GM19240 (cell line): Measurements from ENCODE around the gene ADRA2B.
"Not testable (repeated sequence)": the region's sequence is repeated elsewhere in the genome, so short reads cannot be mapped to it uniquely, and the experiment has no call there.

Experiments used
- DNase-seq: peaks from one replicate; pipeline ENCODE4 v3.0.0; 2011; ENCODE audit warnings: low spot score; ENCODE audit not compliant: insufficient read length

ADRA2B gene

GRCh38 chr2:96071087-96071976, 45.0 kb downstream of the ADRA2B start:
- DNase-seq, result not testable (repeated sequence)

DNA sequence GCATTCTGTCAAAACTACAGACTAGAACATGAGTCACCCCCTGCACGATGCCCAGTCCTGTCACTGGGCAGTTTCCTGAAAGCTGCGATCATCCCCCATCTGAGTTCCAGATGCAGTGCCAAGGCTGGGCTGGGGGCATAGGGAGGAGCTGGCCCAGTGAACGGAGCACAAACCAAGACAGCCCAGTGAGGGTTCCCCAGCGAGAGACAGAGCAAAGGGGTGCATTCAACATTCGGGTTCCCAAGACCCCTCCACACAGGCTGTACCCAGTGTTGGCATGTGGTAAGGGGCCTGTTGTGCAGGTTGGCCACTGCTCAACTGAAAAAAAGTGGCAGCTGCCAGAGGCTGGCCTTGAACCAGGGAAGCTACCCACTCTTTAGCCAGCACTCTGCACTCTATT, 46.0 kb downstream of the ADRA2B start:
- DNase-seq, result not testable (repeated sequence)

GRCh38 chr2:96069878-96070277, 46.5 kb downstream of the ADRA2B start:
- not testable (repeated sequence) for DNase-seq

GRCh38 chr2:96067902-96068581, 48.3 kb downstream of the ADRA2B start:
- not testable (repeated sequence) for DNase-seq

GRCh38 chr2:96067098-96067660, 49.2 kb downstream of the ADRA2B start:
- not testable (repeated sequence) for DNase-seq

GRCh38 chr2:96066511-96066910, 49.9 kb downstream of the ADRA2B start:
- not testable (repeated sequence) for DNase-seq

DNA sequence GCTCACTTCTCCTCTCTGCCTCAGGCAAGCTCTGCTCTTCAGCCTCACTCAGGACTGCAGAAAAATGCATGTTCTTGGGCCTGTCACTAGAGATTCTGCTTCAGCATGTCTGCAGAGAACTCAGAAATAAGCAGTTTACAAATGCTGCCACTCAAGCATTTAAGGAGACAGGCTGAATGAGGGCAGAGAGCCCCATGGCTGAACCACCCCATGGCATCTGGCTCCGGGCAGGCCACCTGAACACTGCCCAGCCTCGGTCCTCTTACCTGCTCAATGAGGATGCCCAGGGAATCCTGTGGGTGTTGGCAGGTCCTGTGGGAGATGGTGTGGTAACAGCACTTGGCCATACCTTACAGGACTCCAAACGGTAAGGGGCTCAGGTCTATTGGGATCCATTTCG, 50.4 kb downstream of the ADRA2B start:
- DNase-seq, result not testable (repeated sequence)

DNA sequence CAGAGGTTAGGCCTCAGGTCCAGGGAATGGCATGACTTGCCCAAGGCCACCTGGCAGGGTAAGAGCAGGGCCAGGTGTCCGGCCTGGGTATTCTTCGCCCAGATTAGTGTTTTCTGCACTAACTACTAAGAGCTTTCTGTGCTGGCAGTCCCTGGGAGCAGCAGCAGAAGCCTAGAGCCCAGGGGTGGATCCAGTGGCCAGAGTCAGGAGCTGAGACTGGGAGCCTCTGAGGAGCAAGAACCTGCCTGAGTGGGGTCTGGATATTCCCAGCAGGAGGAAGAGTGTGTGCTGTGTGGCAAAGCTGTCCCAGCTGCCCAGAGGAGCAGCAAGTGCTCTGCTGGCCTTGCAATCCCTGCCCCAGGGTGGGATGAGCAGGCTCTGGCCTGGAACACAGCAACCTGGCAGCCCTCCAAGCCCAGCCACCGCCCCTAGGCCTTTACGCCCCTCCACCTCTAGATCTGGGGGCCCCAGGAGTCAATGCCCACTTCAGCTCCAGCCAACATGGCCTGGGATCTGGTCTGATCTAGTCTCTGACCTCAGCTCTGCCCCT, 50.9 kb downstream of the ADRA2B start:
- DNase-seq, result no peak

GRCh38 chr2:96064760-96065159, 51.6 kb downstream of the ADRA2B start:
- not testable (repeated sequence) for DNase-seq

DNA sequence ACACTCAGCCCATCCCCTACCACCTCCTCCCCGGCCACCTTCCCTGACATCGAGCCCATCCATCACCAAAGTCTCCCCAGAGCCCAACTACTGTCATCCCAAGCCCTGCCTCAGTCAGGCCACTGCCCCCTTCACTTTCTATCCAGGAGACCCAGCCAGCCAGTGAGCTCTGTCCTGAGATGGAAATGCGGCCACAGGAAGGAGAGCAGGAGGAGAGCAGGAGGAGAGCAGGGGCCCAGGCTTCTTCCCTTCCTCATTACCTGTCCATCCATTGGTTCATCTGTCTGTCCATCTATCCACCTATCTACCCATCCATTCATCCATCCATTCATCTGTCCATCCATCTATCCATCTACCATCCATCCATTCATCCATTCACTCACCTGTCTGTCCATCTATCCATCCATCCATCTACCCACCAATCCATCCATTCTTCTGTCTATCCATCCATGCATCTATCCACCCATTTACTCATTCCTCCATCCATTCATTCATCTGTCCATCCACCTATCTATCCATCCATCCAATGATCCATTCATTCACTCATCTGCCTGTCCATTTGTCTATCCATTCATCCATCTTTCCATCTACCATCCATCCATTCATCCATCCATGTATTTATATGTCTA, 52.2 kb downstream of the ADRA2B start:
- not testable (repeated sequence) for DNase-seq

DNA sequence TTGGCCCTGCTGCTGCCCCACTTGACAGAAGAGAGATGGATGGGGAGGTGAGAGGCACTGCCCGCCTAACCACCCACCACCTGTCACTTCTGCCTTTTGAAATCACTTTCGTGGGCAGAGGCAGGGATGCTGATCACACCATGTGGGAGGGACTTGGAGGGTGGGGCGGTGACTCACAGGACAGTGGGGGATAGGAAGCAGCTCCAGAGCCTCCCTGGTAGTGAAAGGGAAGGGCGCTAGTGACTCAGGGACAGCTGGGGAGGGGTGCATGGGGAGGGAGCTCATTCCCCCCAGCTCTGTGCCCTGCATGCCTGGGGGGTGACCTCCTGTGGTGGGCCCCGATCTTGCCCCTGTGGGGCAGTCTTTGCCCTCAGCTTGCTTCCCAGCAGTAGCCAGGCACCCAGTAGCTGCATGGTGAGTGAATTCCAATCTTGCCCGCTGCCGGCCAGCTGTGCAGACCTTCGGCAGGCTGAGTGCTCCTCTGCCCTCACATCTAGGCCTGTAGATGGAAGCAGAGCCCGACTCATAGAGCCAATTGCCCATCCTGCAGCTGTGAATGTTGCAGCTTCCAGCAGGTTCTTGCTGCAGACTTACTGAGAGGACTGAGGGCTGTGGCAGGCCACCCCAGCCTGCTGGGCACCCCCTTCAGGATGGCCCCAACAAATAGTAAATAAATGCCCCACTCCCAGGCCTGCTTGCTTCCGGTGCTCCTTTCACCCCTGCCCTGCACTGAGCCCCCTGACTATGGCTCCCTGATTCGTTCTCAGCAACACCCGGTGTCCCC, 53.1 kb downstream of the ADRA2B start:
- not testable (repeated sequence) for DNase-seq
